ENCODE results near the gene SHF. TPM values are rescaled to one million over a fixed set of nuclear protein-coding genes. Genes with fewer than 3 reads are reported as not detected.

SHF gene
- total RNA-seq, 1 donor from 2014 or later, result 4.4 TPM

DNA sequence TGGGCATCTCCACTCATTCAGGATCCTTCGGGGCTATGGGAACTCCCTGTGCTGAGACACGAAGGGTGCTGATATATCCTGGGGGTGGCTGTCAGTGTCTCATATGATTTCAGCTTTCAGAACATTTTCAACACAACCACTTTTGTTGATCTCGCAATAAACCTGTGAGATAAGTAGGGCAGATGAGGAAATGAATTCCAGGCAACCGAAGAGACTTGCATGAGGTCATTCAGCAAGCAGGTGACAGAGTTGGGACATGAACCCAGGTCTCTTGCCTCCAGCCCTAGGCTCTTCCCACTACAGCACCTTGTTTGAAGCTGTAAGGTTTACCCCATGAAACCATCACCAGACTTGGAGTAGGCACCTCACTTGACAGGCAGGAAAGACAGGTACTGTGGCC is 41.4 kb downstream of the SHF start:
- Histone ChIP-seq H3K9me3 (replicated peaks) (no peaks in the 10 kb centered on the region), H3K36me3 (peaks cover 3% of the 10 kb centered on the region), H3K4me3 (no peak overlapping the region), H3K27ac (replicated peaks) (no peak overlapping the region), H3K27me3 (ENCODE audit: low read depth) (no peaks in the 10 kb centered on the region), H3K4me1 (no peaks in the 10 kb centered on the region)
- DNase-seq, result no peak
- TF ChIP-seq, protein P1, sequence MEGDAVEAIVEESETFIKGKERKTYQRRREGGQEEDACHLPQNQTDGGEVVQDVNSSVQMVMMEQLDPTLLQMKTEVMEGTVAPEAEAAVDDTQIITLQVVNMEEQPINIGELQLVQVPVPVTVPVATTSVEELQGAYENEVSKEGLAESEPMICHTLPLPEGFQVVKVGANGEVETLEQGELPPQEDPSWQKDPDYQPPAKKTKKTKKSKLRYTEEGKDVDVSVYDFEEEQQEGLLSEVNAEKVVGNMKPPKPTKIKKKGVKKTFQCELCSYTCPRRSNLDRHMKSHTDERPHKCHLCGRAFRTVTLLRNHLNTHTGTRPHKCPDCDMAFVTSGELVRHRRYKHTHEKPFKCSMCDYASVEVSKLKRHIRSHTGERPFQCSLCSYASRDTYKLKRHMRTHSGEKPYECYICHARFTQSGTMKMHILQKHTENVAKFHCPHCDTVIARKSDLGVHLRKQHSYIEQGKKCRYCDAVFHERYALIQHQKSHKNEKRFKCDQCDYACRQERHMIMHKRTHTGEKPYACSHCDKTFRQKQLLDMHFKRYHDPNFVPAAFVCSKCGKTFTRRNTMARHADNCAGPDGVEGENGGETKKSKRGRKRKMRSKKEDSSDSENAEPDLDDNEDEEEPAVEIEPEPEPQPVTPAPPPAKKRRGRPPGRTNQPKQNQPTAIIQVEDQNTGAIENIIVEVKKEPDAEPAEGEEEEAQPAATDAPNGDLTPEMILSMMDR (IDR thresholded peaks at IDR 0.05; ENCODE audit: borderline replicate concordance), result no peak
- intact Hi-C loops (cut with micrococcal nuclease), result no loop called here

DNA sequence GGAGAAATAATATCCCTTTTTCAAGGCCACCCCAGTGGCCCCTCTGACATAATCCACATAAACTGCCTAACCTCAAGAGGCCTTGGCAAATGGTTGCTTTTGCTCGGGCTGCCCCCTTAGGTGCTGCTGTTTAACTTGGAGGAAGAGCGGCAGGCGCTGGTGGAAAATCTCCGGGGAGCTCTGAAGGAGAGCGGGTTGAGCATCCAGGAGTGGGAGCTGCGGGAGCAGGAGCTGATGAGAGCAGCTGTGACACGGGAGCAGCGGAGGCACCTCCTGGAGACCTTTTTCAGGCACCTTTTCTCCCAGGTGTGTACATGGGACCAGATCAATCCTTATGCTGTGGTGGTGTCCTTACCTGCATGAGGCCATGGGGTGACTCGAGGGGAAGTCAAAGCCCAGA is 43.0 kb downstream of the SHF start:
- no peaks in the 10 kb centered on the region for H3K9me3 ChIP-seq (replicated peaks)
- intact Hi-C loops (cut with micrococcal nuclease), result no loop called here
- no peak overlapping the region for H3K27ac ChIP-seq (replicated peaks)
- no peaks in the 10 kb centered on the region for H3K4me1 ChIP-seq
- DNase-seq, result no peak
- peaks cover 6% of the 10 kb centered on the region for H3K27me3 ChIP-seq (ENCODE audit: low read depth)
- H3K36me3 ChIP-seq, result no peaks in the 10 kb centered on the region
- H3K4me3 ChIP-seq, result no peak overlapping the region
- TF ChIP-seq, protein P1 (IDR thresholded peaks at IDR 0.05; ENCODE audit: borderline replicate concordance), result no peak

DNA sequence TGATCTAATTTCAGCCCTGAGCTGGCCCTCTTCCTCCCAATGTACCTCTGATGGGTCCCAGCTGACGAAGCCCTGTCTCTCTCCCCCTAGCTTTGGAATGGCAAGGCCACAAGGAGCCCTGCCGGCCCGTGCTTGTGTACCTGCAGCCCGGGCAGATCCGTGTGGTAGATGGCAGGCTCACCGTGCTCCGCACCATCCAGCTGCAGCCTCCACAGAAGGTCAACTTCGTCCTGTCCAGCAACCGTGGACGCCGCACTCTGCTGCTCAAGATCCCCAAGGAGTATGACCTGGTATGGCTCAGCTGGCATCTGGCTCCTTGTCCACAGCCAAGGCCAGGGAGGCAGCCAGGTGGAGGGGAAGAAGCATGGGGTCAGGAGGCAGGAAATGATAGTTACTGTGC is 43.8 kb downstream of the SHF start:
- intact Hi-C loops (cut with micrococcal nuclease), result no loop called here
- Histone ChIP-seq H3K4me1 (no peaks in the 10 kb centered on the region), H3K4me3 (no peak overlapping the region), H3K27me3 (ENCODE audit: low read depth) (peaks cover 6% of the 10 kb centered on the region), H3K36me3 (no peaks in the 10 kb centered on the region), H3K27ac (replicated peaks) (no peak overlapping the region), H3K9me3 (replicated peaks) (no peaks in the 10 kb centered on the region)
- TF ChIP-seq, protein P1 (IDR thresholded peaks at IDR 0.05; ENCODE audit: borderline replicate concordance), result no peak
- DNase-seq, result no peak

DNA sequence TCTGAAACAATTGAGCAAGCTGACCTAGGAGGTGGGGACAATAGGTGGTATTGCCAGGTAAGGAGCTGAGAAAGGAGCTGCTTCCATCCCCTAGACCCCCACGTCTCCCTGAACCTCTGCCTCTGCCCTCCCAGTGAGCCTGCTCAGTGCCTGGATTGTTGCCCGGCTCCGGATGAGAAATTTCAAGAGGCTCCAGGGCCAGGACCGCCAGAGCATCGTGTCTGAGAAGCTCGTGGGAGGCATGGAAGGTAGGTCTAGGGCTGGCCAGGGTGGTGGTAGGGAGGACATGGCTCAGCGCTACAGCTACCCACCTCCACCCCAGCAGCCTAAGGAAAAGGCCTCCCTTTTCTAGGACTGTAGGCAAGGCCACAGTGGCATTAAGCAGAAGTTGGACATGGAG is 44.7 kb downstream of the SHF start:
- Histone ChIP-seq H3K9me3 (replicated peaks) (no peaks in the 10 kb centered on the region), H3K4me1 (no peaks in the 10 kb centered on the region), H3K27me3 (ENCODE audit: low read depth) (peaks cover 6% of the 10 kb centered on the region), H3K27ac (replicated peaks) (no peak overlapping the region), H3K4me3 (no peak overlapping the region), H3K36me3 (no peaks in the 10 kb centered on the region)
- DNase-seq, result no peak
- intact Hi-C loops (cut with micrococcal nuclease), result no loop called here
- TF ChIP-seq, protein P1 (IDR thresholded peaks at IDR 0.05; ENCODE audit: borderline replicate concordance), result no peak

DNA sequence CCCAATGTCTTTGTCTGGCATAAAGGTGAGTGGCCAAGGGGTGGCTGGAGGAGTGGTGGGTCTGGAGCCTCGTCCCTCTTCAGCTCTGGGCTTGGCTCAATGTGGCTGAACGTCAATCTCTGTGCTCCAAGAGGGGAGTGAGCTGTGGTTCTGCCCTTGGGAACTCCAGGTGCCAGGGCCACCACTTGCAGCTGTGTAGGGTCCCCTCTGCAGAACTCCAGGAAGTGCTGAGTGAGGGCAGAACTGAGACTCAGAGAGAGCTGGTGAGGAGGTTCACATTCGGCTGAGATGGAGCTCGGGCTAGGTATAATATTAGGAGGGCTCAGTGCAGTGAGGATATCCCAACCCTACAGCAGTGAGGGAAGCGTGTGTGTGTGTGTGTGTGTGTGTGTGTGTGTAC is 46.4 kb downstream of the SHF start:
- peaks cover 16% of the 10 kb centered on the region for H3K27me3 ChIP-seq (ENCODE audit: low read depth)
- intact Hi-C loops (cut with micrococcal nuclease), result no loop called here
- TF ChIP-seq, protein P1 (IDR thresholded peaks at IDR 0.05; ENCODE audit: borderline replicate concordance), result no peak

More for the DNA sequence above, 46.4 kb downstream of the SHF start:
- Histone ChIP-seq H3K36me3 (no peaks in the 10 kb centered on the region), H3K9me3 (replicated peaks) (no peaks in the 10 kb centered on the region), H3K4me1 (no peaks in the 10 kb centered on the region), H3K4me3 (no peak overlapping the region), H3K27ac (replicated peaks) (no peak overlapping the region)
- no peak for DNase-seq

All from left ventricle myocardium inferior (tissue), 1 donor.